Lower lobe of right lung (tissue), 2 donors: ENCODE measurements around the gene KCNK15. TPM values are rescaled to one million over a fixed set of nuclear protein-coding genes. Genes with fewer than 3 reads are reported as not detected.

Experiments used
- ATAC-seq, 2 donors: fragments of 200-7000 bp; cut with Tn5 transposase; one replicate each; pipeline ENCODE4 v1.9.1; 2020 to 2022; ENCODE audit warnings: mild to moderate bottlenecking in 2 of 2, moderate library complexity in 2 of 2
- DNase-seq: peaks from one replicate; pipeline ENCODE4 v3.0.0-alpha.2; 2020
- H3K27ac ChIP-seq: fragments of 200-600 bp; one replicate; pipeline ENCODE4 v1.8.0; 2022
- H3K27me3 ChIP-seq: fragments of 200-600 bp; one replicate; pipeline ENCODE4 v1.8.0; 2022; ENCODE audit warnings: low read depth
- H3K36me3 ChIP-seq: fragments of 200-600 bp; one replicate; pipeline ENCODE4 v1.8.0; 2022; ENCODE audit warnings: mild to moderate bottlenecking
- H3K4me1 ChIP-seq: fragments of 200-600 bp; one replicate; pipeline ENCODE4 v1.8.0; 2022
- H3K4me3 ChIP-seq: fragments of 200-600 bp; one replicate; pipeline ENCODE4 v1.8.0; 2022; ENCODE audit warnings: mild to moderate bottlenecking
- H3K9me3 ChIP-seq: fragments of 200-600 bp; one replicate; pipeline ENCODE4 v1.8.0; 2022
- intact Hi-C: fragments of 100-400 bp; cut with DNase I; formaldehyde crosslinking; loops from one replicate; pipeline ENCODE4 v1.11.0; 2022
- total RNA-seq: library from RNA; stranded (reverse); fragmentation: NEBNext Ultra II Directional; extraction: Animal tissue kit (Norgen Biotek cat#: 25700); gene quantifications from one replicate; pipeline ENCODE4 v1.2.1, GENCODE V29; 2021
- TF ChIP-seq, protein P1 (sequence below): fragments of 200-600 bp; IDR thresholded peaks from one replicate; pipeline ENCODE4 v1.8.0; 2022; ENCODE audit warnings: antibody characterized with exemption, mild to moderate bottlenecking
- donor health status: DM: no; HTN: yes; CAD: no; lungs with severe emphysema.

KCNK15 gene
- total RNA-seq, 1 donor from 2014 or later = 0.89 TPM

DNA sequence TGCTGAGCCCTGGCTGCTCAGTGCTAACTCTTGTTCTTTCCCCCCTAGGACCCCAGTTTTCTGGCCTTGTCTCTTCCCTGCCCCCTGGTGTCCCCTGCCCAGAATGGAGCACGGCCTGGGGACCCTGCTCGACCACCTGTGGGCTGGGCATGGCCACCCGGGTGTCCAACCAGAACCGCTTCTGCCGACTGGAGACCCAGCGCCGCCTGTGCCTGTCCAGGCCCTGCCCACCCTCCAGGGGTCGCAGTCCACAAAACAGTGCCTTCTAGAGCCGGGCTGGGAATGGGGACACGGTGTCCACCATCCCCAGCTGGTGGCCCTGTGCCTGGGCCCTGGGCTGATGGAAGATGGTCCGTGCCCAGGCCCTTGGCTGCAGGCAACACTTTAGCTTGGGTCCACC, 18.6 kb upstream of the KCNK15 start:
- Histone ChIP-seq H3K27me3 (no peaks in the 10 kb centered on the region), H3K36me3 (peaks cover 4% of the 10 kb centered on the region), H3K27ac (no peak overlapping the region), H3K4me3 (no peak overlapping the region), H3K9me3 (no peaks in the 10 kb centered on the region), H3K4me1 (peaks cover 7% of the 10 kb centered on the region)
- DNase-seq (no peak), ATAC-seq (no peak)
- TF ChIP-seq, protein P1, sequence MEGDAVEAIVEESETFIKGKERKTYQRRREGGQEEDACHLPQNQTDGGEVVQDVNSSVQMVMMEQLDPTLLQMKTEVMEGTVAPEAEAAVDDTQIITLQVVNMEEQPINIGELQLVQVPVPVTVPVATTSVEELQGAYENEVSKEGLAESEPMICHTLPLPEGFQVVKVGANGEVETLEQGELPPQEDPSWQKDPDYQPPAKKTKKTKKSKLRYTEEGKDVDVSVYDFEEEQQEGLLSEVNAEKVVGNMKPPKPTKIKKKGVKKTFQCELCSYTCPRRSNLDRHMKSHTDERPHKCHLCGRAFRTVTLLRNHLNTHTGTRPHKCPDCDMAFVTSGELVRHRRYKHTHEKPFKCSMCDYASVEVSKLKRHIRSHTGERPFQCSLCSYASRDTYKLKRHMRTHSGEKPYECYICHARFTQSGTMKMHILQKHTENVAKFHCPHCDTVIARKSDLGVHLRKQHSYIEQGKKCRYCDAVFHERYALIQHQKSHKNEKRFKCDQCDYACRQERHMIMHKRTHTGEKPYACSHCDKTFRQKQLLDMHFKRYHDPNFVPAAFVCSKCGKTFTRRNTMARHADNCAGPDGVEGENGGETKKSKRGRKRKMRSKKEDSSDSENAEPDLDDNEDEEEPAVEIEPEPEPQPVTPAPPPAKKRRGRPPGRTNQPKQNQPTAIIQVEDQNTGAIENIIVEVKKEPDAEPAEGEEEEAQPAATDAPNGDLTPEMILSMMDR = no peak
- intact Hi-C loops = no loop called here

DNA sequence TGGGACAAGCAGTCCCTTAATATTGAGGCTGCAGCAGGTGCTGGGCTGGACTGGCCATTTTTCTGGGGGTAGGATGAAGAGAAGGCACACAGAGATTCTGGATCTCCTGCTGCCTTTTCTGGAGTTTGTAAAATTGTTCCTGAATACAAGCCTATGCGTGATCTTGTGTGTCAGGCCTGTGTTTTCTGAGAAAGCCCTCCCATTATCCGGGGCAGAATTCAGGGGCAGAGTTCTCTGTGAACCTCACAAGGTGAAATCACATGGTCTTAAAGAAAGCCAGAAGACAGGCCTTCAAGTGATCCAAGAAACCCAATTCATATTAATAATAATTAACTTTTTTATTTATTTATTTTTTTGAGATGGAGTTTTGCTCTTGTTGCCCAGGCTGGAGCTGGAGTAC, 18.0 kb upstream of the KCNK15 start:
- Histone ChIP-seq H3K4me1 (peaks cover 7% of the 10 kb centered on the region), H3K4me3 (no peak overlapping the region), H3K36me3 (peaks cover 4% of the 10 kb centered on the region), H3K27ac (no peak overlapping the region), H3K9me3 (no peaks in the 10 kb centered on the region), H3K27me3 (no peaks in the 10 kb centered on the region)
- intact Hi-C loops = no loop called here
- TF ChIP-seq, protein P1 = no peak
- DNase-seq (no peak), ATAC-seq (no peak)

DNA sequence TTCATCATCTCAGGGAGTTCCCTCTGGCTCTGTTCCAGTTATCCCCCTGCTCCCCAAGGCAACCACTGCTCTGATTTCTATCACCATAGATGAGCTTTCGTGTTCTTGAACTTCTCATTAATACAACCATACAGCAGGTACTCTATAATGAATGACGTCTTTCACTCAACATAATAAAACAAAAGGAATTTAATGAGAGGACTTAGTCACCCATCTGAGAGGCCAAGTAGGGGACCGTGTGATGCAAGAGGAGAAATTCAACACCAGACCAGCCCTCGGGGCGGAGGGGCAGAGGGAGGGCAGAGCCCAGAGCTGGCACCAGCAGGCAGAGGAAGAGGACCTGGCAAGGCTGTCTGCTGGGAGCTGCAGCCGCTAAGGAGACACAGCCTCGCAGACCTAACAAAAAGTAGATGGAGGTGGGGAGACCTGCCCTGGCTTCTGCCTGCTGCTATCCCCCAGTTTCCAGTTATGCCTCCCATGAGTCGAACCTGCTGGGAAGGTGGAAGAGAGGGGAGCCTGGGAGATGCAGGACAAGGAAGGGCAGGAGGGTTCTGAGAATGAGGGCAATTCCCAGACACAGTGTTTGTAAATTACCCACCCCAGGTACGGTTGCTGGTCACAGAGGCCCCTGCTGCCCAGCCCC, 16.7 kb upstream of the KCNK15 start:
- intact Hi-C loops = no loop called here
- no peak overlapping the region for H3K4me3 ChIP-seq
- no peak overlapping the region for H3K27ac ChIP-seq
- no peaks in the 10 kb centered on the region for H3K27me3 ChIP-seq
- ATAC-seq (peak; percentile 91 to 96), DNase-seq (peak; percentile 80)
- TF ChIP-seq, protein P1 = no peak
- no peaks in the 10 kb centered on the region for H3K9me3 ChIP-seq
- H3K4me1 ChIP-seq = peaks cover 7% of the 10 kb centered on the region
- H3K36me3 ChIP-seq = peaks cover 4% of the 10 kb centered on the region

DNA sequence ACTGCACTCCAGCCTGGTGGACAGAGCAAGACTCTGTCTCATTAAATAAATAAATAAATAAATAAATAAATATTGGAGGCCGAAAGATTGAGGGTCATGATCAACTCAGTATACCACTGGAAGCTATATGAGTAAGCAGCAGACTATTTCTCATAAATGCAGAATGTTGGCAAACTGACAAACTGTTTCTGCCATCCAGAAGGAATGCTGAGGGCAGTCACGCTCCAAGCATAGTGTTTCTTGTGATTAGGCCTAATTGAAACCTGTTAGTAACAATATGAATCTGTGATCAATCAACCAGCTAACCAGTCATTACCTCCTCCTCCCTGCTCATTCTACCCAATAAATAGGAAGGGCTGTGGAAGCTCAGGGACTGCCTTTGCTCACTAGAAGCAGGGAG, 15.2 kb upstream of the KCNK15 start:
- H3K4me1 ChIP-seq = peaks cover 7% of the 10 kb centered on the region
- no peak overlapping the region for H3K27ac ChIP-seq
- DNase-seq (peak; percentile 9), ATAC-seq (no peak)
- no peaks in the 10 kb centered on the region for H3K9me3 ChIP-seq
- no peak overlapping the region for H3K4me3 ChIP-seq
- peaks cover 4% of the 10 kb centered on the region for H3K36me3 ChIP-seq
- TF ChIP-seq, protein P1 = no peak
- intact Hi-C loops = loop anchor here (5.0 kb wide), 1 partner anchor 43 kb away; no protein-coding TSS in a partner anchor
- H3K27me3 ChIP-seq = no peaks in the 10 kb centered on the region

DNA sequence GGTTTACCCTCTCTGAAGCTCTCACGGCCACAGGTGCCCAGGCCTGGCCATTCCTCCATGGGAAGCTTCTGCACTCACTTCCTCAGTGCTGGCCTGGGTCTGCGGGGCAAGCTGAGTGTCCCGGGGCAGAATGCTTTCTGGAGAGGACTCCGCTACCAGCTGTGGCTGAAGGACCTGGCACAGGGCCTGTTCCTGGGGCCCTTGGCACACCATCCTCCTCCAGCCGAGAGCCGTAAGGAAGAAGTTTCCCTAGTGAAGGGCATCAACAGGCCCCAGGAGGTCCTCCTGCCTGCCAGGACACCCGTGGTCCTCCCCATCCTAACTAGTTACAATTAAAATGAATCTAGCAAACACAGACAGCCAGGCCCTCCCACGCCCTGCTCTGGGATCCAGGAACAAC, 14.0 kb upstream of the KCNK15 start:
- Histone ChIP-seq H3K9me3 (no peaks in the 10 kb centered on the region), H3K4me3 (no peak overlapping the region), H3K27ac (no peak overlapping the region), H3K4me1 (peaks cover 7% of the 10 kb centered on the region), H3K27me3 (no peaks in the 10 kb centered on the region), H3K36me3 (peaks cover 4% of the 10 kb centered on the region)
- intact Hi-C loops = loop anchor here (5.0 kb wide), 1 partner anchor 44 kb away; no protein-coding TSS in a partner anchor
- TF ChIP-seq, protein P1 = no peak
- DNase-seq = peak; percentile 59
- peak in 1 of 2 donors; percentile 11 for ATAC-seq
